Activated CD4-positive, alpha-beta T cell treated with anti-CD3 and anti-CD28 coated beads, Interleukin-2, amount 10 ng/mL, durations not matched to agents 7 days and 5 days (primary cell): Measurements from ENCODE around the gene EHD4. TPM values are rescaled to one million over a fixed set of nuclear protein-coding genes. Genes with fewer than 3 reads are reported as not detected.
A peak's percentile ranks its signal among the peaks of the same experiment; 100 is the strongest.

Experiments
- CTCF ChIA-PET: fragments of 350-600 bp; sonication (Branson Sonifier 250); formaldehyde crosslinking; loops from one replicate; lab custom pipeline; 2021; ENCODE audit warnings: antibody characterized with exemption; lab: Charles Lee
- POLR2A ChIA-PET: fragments of 350-600 bp; sonication (Branson Sonifier 250); formaldehyde crosslinking; loops from one replicate; lab custom pipeline; 2021; ENCODE audit warnings: antibody characterized with exemption; lab: Charles Lee
- DNase-seq: peaks from one replicate; pipeline ENCODE4 v3.0.0-alpha.2; 2020
- H3K27ac Mint-ChIP-seq: one replicate; pipeline ENCODE4 v1.8.0; 2021; ENCODE audit warnings: mild to moderate bottlenecking, moderate library complexity, mixed read lengths
- H3K27me3 Mint-ChIP-seq: one replicate; pipeline ENCODE4 v1.8.0; 2021; ENCODE audit warnings: mixed read lengths
- H3K36me3 Mint-ChIP-seq: one replicate; pipeline ENCODE4 v1.8.0; 2021; ENCODE audit warnings: low read depth, mixed read lengths
- H3K4me1 Mint-ChIP-seq: one replicate; pipeline ENCODE4 v1.8.0; 2021; ENCODE audit warnings: mixed read lengths
- H3K4me3 Mint-ChIP-seq: one replicate; pipeline ENCODE4 v1.8.0; 2021; ENCODE audit warnings: mild to moderate bottlenecking, moderate library complexity, mixed read lengths
- H3K9me3 Mint-ChIP-seq: one replicate; pipeline ENCODE4 v1.8.0; 2021; ENCODE audit warnings: mixed read lengths
- total RNA-seq, 2 experiments: library from RNA; stranded (reverse); gene quantifications; one replicate each; pipeline ENCODE4 v1.2.3, GENCODE V29; 2021

Gene EHD4
- total RNA-seq, 2 experiments from 2014 or later: 14.5 TPM

DNA sequence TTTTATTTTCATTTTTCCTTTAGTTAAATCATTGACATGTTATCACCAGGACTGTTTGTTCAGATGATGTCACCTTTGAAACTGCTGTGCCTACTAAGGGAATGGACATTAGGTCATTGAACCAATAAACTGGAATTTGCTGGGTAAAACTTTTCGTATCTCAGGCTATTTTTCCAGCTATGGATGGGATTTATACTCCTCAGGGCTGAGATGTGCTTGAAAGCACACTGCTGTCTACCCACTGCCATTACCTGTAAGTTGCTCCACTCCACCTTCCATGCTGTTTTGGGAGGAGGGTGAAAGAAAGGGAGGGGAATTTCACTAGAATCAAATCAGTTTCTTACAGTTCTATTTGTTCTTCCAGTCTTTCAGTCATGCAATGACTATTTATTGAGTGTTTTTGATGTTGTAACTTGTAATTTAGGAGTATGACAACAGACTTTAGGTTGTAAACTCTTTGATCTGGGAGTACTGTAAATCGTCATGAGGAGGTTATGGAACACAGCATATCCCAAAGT, 11.3 kb downstream of the EHD4 start:
- no peak overlapping the region for H3K4me3 Mint-ChIP-seq
- ChIA-PET POLR2A (no interaction called here), CTCF (interaction anchor here (1.1 to 1.8 kb wide), 3 partner anchors 11 to 21 kb away, joined by 3 to 5 read pairs (median 3); partner anchors contain the start of gene EHD4)
- H3K9me3 Mint-ChIP-seq: no peaks in the 10 kb centered on the region
- no peaks in the 10 kb centered on the region for H3K27me3 Mint-ChIP-seq
- peaks cover 14% of the 10 kb centered on the region for H3K36me3 Mint-ChIP-seq
- peaks cover 36% of the 10 kb centered on the region for H3K4me1 Mint-ChIP-seq
- DNase-seq: no peak
- H3K27ac Mint-ChIP-seq: no peak overlapping the region

DNA sequence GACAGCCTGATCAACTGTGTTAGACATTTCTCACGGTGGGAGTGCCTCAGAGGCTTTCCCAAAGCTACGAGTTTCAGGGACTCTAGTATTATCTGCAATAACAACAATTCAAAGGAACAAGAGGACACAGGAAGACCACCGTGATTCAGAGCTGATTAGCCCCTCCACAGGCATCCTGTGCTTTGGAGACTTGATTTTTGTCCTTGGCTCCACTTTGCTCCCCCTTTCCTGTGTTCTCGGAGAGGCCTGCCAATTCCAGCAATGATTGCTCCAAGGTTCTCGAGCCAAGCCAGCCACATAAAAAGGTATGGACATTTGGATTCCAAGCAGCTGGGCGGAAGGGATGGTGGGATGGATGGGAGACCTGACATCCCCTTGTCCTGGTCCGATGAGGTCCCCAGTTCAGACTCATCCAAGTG, 14.3 kb downstream of the EHD4 start:
- no peak for DNase-seq
- H3K4me1 Mint-ChIP-seq: peaks cover 33% of the 10 kb centered on the region
- H3K27ac Mint-ChIP-seq: no peak overlapping the region
- H3K4me3 Mint-ChIP-seq: no peak overlapping the region
- POLR2A ChIA-PET: no interaction called here
- no peaks in the 10 kb centered on the region for H3K9me3 Mint-ChIP-seq
- peaks cover 12% of the 10 kb centered on the region for H3K36me3 Mint-ChIP-seq
- H3K27me3 Mint-ChIP-seq: no peaks in the 10 kb centered on the region
- CTCF ChIA-PET: interaction anchor here (1.1 to 1.3 kb wide), 3 partner anchors 9 to 12 kb away, joined by 3 to 6 read pairs (median 3); no protein-coding TSS in a partner anchor

DNA sequence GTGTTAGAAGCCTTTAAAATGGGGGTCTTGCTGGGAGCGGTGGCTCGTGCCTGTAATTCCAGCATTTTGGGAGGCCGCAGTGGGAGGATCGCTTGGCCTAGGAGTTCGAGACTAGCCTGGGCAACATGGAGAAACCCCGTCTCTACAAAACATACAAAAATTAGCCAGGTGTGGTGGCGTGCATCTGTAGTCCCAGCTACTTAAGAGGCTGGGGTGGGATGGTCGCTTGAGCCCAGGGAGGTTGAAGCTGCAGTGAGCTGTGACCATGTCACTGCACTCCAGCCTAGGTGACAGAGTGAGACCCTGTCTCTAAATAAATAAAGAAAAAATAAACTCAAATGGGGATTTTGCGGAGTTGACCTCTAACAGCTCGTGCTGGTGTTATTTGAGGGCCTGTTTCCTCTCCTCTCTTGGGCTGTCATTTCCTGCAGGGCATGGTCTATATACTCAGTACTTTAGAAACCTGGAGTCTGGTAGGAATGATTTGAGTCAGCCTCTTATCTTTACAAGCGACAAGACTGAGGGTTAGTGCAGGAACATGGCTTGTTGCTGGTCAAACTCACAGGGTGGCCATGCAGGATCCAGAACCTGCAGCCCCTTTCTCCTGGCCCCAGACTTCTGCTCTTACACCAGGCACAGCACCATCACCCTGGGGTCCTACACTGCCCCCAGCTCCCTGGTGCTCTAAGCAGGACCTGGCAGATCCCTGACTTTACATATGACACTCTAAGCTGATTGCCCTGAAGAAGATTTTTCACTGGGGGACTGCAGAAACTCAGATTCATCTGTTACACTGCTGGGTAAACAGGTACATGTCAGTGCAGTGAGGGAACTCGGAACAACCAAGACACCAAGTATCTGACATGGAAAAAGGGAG, 15.1 kb downstream of the EHD4 start:
- Mint-ChIP-seq H3K36me3 (peaks cover 12% of the 10 kb centered on the region), H3K4me1 (peaks cover 33% of the 10 kb centered on the region), H3K4me3 (no peak overlapping the region), H3K27me3 (no peaks in the 10 kb centered on the region), H3K9me3 (no peaks in the 10 kb centered on the region), H3K27ac (peak overlapping the region; percentile 70)
- ChIA-PET POLR2A (no interaction called here), CTCF (interaction anchor here (0.8 to 1.3 kb wide), 4 partner anchors 9 to 13 kb away, joined by 3 to 6 read pairs (median 3); no protein-coding TSS in a partner anchor)
- no peak for DNase-seq

DNA sequence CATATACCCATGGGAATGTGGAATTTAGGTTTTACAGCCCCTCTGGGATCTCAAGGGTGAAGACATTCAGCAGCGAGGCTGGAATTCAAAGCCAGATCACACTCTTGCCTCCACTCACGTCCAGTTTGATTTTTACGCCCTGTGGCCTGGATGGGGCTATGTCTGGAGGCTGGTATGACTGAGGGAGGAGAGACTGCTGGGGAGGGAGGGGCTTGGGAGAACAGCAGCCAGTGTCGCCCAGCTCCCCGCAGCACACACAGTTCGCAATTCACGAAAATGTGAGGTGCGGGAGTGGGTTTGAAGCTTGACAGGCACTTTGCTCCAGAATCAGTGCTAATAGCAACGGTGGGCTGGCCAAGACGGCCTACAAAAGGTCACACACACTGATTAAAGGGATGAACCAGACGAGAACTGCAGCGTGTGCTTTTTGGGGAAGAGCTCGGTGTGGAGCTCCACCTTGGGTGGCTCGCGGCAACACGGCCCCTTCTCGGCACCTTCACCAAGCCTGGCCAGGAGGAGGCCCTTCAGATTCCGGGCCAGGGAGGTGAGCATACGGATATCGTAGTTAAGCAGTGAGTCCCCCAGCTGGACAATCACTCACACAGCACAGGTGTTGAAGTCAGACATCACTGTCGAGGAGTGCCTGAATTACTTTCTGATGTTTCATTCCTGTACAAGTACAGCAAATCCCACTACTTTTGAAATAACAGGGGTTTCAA, 16.4 kb downstream of the EHD4 start:
- Mint-ChIP-seq H3K36me3 (peaks cover 8% of the 10 kb centered on the region), H3K4me1 (peaks cover 24% of the 10 kb centered on the region), H3K4me3 (no peak overlapping the region), H3K9me3 (no peaks in the 10 kb centered on the region), H3K27me3 (no peaks in the 10 kb centered on the region), H3K27ac (no peak overlapping the region)
- DNase-seq: no peak
- ChIA-PET CTCF (no interaction called here), POLR2A (no interaction called here)

DNA sequence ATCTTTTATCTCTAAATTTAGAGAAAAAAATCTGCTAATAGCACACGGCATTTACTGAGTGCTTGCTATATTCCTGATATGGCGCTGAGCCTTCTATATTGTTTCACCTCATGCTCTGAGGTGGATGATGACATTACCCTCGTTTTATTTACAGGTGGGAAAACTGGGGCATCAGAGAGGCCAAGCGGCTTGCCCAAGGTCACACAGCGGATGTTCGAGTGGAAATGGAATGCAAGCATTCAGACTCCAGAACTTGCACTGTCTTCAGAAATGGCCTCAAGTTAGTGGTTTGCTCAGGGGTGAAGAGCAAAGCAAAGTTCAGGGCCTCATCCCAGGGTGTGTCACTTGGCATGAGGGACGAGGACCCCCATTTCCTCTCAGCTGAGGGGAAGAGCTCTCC, 17.3 kb downstream of the EHD4 start:
- no peak for DNase-seq
- H3K4me1 Mint-ChIP-seq: peaks cover 23% of the 10 kb centered on the region
- peaks cover 8% of the 10 kb centered on the region for H3K36me3 Mint-ChIP-seq
- POLR2A ChIA-PET: no interaction called here
- no peaks in the 10 kb centered on the region for H3K27me3 Mint-ChIP-seq
- no peak overlapping the region for H3K4me3 Mint-ChIP-seq
- H3K27ac Mint-ChIP-seq: no peak overlapping the region
- no peaks in the 10 kb centered on the region for H3K9me3 Mint-ChIP-seq
- CTCF ChIA-PET: interaction anchor here (5.0 kb wide), 1 partner anchor 14 kb away, joined by 36 read pairs; no protein-coding TSS in a partner anchor

DNA sequence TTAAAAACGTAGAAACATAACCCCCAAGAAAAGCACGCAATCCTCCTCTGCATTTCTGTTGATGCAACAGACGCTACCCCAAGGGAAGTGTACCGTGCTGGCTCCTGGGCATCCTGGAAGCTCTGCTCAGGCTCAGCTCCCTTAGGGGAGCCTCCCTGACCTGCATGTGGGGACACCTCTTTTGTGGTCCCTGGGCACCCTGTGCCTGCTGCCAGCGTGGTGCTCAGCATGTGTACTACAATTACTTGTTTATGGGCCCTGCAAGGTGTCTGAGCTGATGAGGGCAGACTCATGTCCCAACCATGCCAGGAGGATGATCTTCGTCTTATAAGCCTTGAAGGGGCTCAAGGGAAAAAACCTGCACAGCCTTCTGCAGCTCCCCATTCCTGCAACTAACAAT, 18.3 kb downstream of the EHD4 start:
- CTCF ChIA-PET: interaction anchor here (0.6 to 5.0 kb wide), 3 partner anchors 13 to 19 kb away, joined by 3 to 36 read pairs (median 7); partner anchors contain the start of gene EHD4
- Mint-ChIP-seq H3K4me1 (peaks cover 23% of the 10 kb centered on the region), H3K27ac (peak overlapping the region; percentile 46), H3K36me3 (peaks cover 6% of the 10 kb centered on the region), H3K27me3 (no peaks in the 10 kb centered on the region), H3K4me3 (no peak overlapping the region), H3K9me3 (no peaks in the 10 kb centered on the region)
- POLR2A ChIA-PET: no interaction called here
- DNase-seq: no peak

DNA sequence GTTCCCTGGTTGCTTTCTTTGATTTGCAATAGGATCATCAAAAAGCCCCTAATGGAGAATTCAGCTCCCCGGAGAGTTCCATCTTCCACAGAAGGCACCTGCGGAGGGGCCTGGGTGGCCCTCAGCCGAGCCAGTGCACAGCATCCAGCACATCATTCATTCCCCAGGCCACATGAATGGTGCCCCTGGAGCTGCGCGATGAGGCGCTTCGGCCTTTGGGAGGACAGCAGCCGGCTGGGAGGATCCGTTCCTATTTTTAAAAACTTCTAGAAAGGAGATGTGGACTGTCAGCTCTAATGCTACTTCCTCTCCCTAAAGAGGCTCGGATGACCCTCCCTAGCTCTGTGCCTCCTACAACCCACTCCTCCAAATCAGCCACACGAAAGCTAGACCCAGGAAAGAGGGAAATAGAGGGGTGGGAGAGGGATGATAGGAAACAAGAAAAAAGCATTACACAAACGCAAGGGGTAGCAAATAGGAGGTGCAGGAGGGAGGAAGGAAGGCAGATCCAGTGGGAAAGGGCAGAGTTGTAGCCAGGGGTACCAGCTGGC, 20.3 kb downstream of the EHD4 start:
- Mint-ChIP-seq H3K27ac (no peak overlapping the region), H3K36me3 (peaks cover 3% of the 10 kb centered on the region), H3K27me3 (no peaks in the 10 kb centered on the region), H3K9me3 (no peaks in the 10 kb centered on the region), H3K4me3 (no peak overlapping the region), H3K4me1 (peaks cover 8% of the 10 kb centered on the region)
- no peak for DNase-seq
- POLR2A ChIA-PET: no interaction called here
- CTCF ChIA-PET: interaction anchor here (0.6 to 5.0 kb wide), 3 partner anchors 11 to 225 kb away, joined by 3 to 36 read pairs (median 5); no protein-coding TSS in a partner anchor

DNA sequence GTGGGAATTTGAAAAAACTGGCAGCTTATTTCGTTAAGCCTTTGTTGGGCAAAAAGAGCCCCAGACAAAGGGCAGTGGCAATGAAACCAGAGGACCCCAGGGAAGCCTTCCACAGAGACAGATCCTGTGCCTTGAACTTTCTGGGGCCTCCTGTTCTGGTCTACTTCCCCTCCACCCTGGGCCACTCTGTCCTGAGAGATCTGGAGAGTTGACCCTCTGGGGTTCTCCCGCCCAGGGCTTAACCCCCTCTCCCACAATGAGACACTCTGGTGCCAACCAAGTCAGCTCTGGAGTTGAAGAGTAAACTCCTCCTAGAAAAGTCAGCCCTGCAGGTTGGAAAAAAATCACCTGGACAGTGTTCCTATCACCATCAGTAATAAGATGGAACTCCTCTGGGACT, 20.8 kb downstream of the EHD4 start:
- CTCF ChIA-PET: interaction anchor here (0.5 to 5.0 kb wide), 5 partner anchors 11 to 225 kb away, joined by 3 to 36 read pairs (median 4); no protein-coding TSS in a partner anchor
- H3K27ac Mint-ChIP-seq: no peak overlapping the region
- peaks cover 3% of the 10 kb centered on the region for H3K36me3 Mint-ChIP-seq
- POLR2A ChIA-PET: interaction anchor here (0.6 kb wide), 1 partner anchor 214 kb away, joined by 9 read pairs; no protein-coding TSS in a partner anchor
- peaks cover 4% of the 10 kb centered on the region for H3K4me1 Mint-ChIP-seq
- DNase-seq: no peak
- H3K27me3 Mint-ChIP-seq: no peaks in the 10 kb centered on the region
- H3K4me3 Mint-ChIP-seq: no peak overlapping the region
- H3K9me3 Mint-ChIP-seq: no peaks in the 10 kb centered on the region

DNA sequence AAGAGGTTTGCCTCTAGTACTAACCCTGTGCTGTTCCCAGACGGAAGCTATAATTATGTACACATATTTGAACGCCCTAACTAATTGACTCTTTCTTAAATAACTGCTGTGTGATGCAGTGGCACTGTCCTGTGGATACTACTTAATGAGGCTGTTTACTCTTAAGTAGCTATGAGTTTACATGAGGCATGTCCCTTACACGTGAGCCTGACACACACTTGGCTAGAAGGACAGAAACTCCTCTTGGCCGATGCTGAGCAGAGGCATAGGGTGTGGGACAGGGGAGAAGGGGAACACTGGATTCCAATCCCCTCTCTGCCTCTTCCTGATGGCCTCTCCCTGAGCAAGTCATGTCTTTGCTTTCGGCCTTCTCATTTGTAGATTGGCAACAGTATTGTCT, 21.9 kb downstream of the EHD4 start:
- Mint-ChIP-seq H3K4me3 (no peak overlapping the region), H3K27ac (no peak overlapping the region), H3K4me1 (peaks cover 3% of the 10 kb centered on the region), H3K9me3 (no peaks in the 10 kb centered on the region), H3K36me3 (peaks cover 3% of the 10 kb centered on the region), H3K27me3 (no peaks in the 10 kb centered on the region)
- ChIA-PET CTCF (interaction anchor here (0.9 to 5.0 kb wide), 4 partner anchors 10 to 94 kb away, joined by 3 to 36 read pairs (median 3); no protein-coding TSS in a partner anchor), POLR2A (no interaction called here)
- no peak for DNase-seq

DNA sequence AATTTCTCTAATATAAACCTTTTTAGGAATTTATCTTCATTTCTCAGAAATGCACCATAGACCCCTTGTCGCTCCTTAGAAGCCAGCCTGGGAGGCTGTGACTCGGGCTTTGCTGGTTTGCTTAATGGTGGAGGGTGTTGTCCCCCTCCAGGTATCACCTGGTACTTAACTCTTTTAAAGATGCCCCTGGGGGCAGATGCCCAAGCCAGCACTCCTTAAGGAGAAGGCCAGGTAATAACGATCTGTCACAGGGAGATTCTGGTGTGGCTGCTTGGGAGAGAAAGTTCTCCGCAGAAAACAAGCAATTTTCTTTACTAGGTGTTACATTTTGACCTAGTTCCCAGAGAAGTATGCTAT, 22.3 kb downstream of the EHD4 start:
- H3K36me3 Mint-ChIP-seq: peaks cover 3% of the 10 kb centered on the region
- peaks cover 3% of the 10 kb centered on the region for H3K4me1 Mint-ChIP-seq
- H3K4me3 Mint-ChIP-seq: no peak overlapping the region
- H3K27ac Mint-ChIP-seq: no peak overlapping the region
- ChIA-PET CTCF (interaction anchor here (0.9 to 1.3 kb wide), 3 partner anchors 10 to 94 kb away, joined by 3 read pairs; no protein-coding TSS in a partner anchor), POLR2A (no interaction called here)
- DNase-seq: no peak
- H3K9me3 Mint-ChIP-seq: no peaks in the 10 kb centered on the region
- no peaks in the 10 kb centered on the region for H3K27me3 Mint-ChIP-seq

DNA sequence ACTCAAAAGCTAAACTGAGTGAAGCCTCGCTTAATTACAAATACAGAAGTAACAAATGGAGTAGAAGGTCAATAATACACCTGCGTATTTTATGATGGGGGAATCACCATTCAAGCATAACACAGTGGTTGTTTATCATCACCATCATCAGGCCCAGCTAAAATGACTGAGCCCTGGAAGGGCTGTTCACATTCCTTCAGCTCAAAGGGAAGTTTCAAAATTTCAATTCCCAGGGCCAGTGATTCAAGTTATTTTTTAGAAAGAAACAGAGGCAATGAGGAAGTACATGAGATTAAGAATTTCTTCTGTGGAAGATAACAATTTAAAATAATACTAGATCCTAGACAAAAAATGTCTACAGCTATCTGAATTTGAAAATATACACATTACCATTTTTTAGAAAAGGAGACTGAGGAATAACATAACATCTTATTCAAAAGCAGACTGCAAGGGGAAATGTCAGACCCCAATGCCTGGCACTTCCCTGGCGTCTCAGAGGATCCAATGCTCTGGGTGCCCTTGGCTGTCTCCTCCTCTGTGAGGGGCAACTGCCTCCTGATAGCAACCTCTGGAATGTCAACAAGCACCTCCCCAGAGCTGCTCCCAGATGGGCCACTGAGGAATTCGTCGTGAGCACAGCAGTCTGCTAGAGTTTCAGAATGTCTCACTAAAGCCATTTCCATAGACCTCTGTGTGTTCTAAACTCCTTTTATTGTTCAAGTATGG, 22.8 kb downstream of the EHD4 start:
- no peak overlapping the region for H3K27ac Mint-ChIP-seq
- H3K4me1 Mint-ChIP-seq: peaks cover 3% of the 10 kb centered on the region
- no peaks in the 10 kb centered on the region for H3K27me3 Mint-ChIP-seq
- H3K9me3 Mint-ChIP-seq: no peaks in the 10 kb centered on the region
- H3K4me3 Mint-ChIP-seq: no peak overlapping the region
- no peak for DNase-seq
- CTCF ChIA-PET: interaction anchor here (0.7 to 1.3 kb wide), 5 partner anchors 11 to 93 kb away, joined by 3 to 7 read pairs (median 3); no protein-coding TSS in a partner anchor
- peaks cover 3% of the 10 kb centered on the region for H3K36me3 Mint-ChIP-seq
- POLR2A ChIA-PET: no interaction called here
